ENCODE measurements around the gene GH1.
A peak's percentile ranks its signal among the peaks of the same experiment; 100 is the strongest.

GH1 gene

GRCh38 chr17:63949576-63950250 is 31.1 kb upstream of the GH1 start:
- DNase-seq (ENCODE audit: low read depth in 2 of 2) = no peak
- TF ChIP-seq, protein P1, sequence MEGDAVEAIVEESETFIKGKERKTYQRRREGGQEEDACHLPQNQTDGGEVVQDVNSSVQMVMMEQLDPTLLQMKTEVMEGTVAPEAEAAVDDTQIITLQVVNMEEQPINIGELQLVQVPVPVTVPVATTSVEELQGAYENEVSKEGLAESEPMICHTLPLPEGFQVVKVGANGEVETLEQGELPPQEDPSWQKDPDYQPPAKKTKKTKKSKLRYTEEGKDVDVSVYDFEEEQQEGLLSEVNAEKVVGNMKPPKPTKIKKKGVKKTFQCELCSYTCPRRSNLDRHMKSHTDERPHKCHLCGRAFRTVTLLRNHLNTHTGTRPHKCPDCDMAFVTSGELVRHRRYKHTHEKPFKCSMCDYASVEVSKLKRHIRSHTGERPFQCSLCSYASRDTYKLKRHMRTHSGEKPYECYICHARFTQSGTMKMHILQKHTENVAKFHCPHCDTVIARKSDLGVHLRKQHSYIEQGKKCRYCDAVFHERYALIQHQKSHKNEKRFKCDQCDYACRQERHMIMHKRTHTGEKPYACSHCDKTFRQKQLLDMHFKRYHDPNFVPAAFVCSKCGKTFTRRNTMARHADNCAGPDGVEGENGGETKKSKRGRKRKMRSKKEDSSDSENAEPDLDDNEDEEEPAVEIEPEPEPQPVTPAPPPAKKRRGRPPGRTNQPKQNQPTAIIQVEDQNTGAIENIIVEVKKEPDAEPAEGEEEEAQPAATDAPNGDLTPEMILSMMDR (IDR thresholded peaks at IDR 0.05; ENCODE audit: low read depth, low read length) = no peak
- no peak overlapping the region for H3K4me3 ChIP-seq (replicated peaks in 1 of 2; ENCODE audit: low read depth in 2 of 2, low read length in 2 of 2)

- no peak overlapping the region for H3K4me3 ChIP-seq (replicated peaks in 1 of 2; ENCODE audit: low read depth in 2 of 2, low read length in 2 of 2)
- no peak for DNase-seq (ENCODE audit: low read depth in 2 of 2)
- TF ChIP-seq, protein P1 (IDR thresholded peaks at IDR 0.05; ENCODE audit: low read depth, low read length) = no peak
Measured at GRCh38 chr17:63948521-63948920, 29.9 kb upstream of the GH1 start.

- no peak overlapping the region for H3K4me3 ChIP-seq (replicated peaks in 1 of 2; ENCODE audit: low read depth in 2 of 2, low read length in 2 of 2)
- TF ChIP-seq, protein P1 (IDR thresholded peaks at IDR 0.05; ENCODE audit: low read depth, low read length) = no peak
- DNase-seq (ENCODE audit: low read depth in 2 of 2) = no peak
Measured at GRCh38 chr17:63947711-63948330, 29.2 kb upstream of the GH1 start.

- TF ChIP-seq, protein P1 (IDR thresholded peaks at IDR 0.05; ENCODE audit: low read depth, low read length) = peak; percentile 75
- peak; percentile 41 to 45 for DNase-seq (ENCODE audit: low read depth in 2 of 2)
- H3K4me3 ChIP-seq (replicated peaks in 1 of 2; ENCODE audit: low read depth in 2 of 2, low read length in 2 of 2) = no peak overlapping the region
Measured at GRCh38 chr17:63946440-63947363, 28.1 kb upstream of the GH1 start.

DNA sequence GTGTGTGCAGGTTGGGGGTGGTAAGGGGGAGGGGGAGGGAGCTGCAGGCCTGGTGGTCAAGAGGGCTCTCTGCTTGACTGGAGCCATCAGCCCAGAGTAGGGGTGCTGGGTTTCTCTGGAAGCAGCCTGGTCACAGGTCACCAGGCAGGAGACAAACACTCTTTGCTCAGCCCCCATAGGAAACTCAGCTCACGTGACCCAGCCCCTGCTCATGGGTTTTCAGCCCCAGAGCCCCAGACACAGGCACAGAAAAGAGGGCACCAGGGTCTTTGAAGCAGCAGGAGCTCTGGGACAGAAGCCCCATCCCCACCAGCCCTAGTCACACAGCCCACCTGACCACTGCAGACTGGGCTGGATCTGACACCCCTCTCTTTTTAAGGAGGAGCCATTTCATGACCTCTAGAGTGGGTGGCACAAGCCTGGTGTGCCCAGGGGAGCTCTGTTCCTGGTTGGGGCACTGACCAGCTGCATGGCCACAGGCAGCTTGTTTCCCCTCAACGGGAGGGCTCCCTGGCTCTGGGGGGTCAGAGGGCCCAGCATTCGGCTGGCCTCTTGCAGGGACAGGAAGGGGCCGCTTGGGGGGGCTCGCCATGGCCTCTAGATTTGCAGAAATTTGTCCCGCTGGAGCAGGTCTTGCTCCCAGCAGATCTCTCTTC is 27.3 kb upstream of the GH1 start:
- H3K4me3 ChIP-seq (replicated peaks in 1 of 2; ENCODE audit: low read depth in 2 of 2, low read length in 2 of 2) = no peak overlapping the region
- TF ChIP-seq, protein P1 (IDR thresholded peaks at IDR 0.05; ENCODE audit: low read depth, low read length) = no peak
- no peak for DNase-seq (ENCODE audit: low read depth in 2 of 2)

- no peak for DNase-seq (ENCODE audit: low read depth in 2 of 2)
- H3K4me3 ChIP-seq (replicated peaks in 1 of 2; ENCODE audit: low read depth in 2 of 2, low read length in 2 of 2) = no peak overlapping the region
- TF ChIP-seq, protein P1 (IDR thresholded peaks at IDR 0.05; ENCODE audit: low read depth, low read length) = no peak
Measured at GRCh38 chr17:63944736-63945499, 26.3 kb upstream of the GH1 start.
